ENCODE measurements around the gene CD244. TPM values are rescaled to one million over a fixed set of nuclear protein-coding genes. Genes with fewer than 3 reads are reported as not detected.

The CD244 gene
- not detected in 2 replicates for total RNA-seq

GRCh38 chr1:160862203-160863060 lies at the start of gene CD244:
TSS of gene CD244 (minus strand) at chr1:160862887. CDS start at chr1:160862677, 210 bp downstream.

GRCh38 chr1:160885042-160885441 lies 22.4 kb upstream of the CD244 start, which contains the start of gene ITLN1:
TSS of gene ITLN1 (minus strand) at chr1:160885180. CDS start at chr1:160884877, 303 bp downstream.

GRCh38 chr1:160795951-160796383 lies 66.7 kb downstream of the CD244 start, which contains the start of gene LY9:
TSS of gene LY9 (plus strand) at chr1:160796174. CDS start at chr1:160796188, 14 bp downstream.

Other genes with a start within 250 kb of the CD244 start
- not detected in 2 replicates for gene SLAMF1, start 215.8 kb downstream of the CD244 start, total RNA-seq
- gene CD48, start 151.1 kb downstream of the CD244 start, total RNA-seq, result not detected in 2 replicates
- gene SLAMF7, start 123.6 kb downstream of the CD244 start, total RNA-seq, result not detected in 2 replicates
- gene LY9, start 66.7 kb downstream of the CD244 start, total RNA-seq, result not detected in 2 replicates
- gene ITLN1, start 22.3 kb upstream of the CD244 start, total RNA-seq, result not detected in 2 replicates
- not detected in 2 replicates for gene ITLN2, start 91.9 kb upstream of the CD244 start, total RNA-seq
- gene F11R, start 158.3 kb upstream of the CD244 start, total RNA-seq, result 104 and 115 TPM in 2 replicates
- 38.3 and 82.1 TPM in 2 replicates for gene TSTD1, start 176.1 kb upstream of the CD244 start, total RNA-seq
- 81.5 and 113 TPM in 2 replicates for gene USF1, start 183.1 kb upstream of the CD244 start, total RNA-seq
- not detected in 2 replicates for gene ARHGAP30, start 207.0 kb upstream of the CD244 start, total RNA-seq
- gene NECTIN4, start 226.7 kb upstream of the CD244 start, total RNA-seq, result 0.15 and 0.32 TPM in 2 replicates
- 0.65 and 2.9 TPM in 2 replicates for gene KLHDC9, start 235.5 kb upstream of the CD244 start, total RNA-seq

Data from epithelial cell of umbilical artery (primary cell).